Esophagus squamous epithelium (tissue), 4 donors: ENCODE results near the gene GLP1R.

Source experiments
- CTCF ChIP-seq, 6 experiments: fragments of 450-650 bp in 4 of 6; fragments of 200-600 bp in 2 of 6; sonication (generic) in 2 of 6; IDR thresholded peaks; one replicate each; pipeline ENCODE4 v1.5.1; 2016 to 2019; ENCODE audit warnings: antibody characterized with exemption in 6 of 6, mild to moderate bottlenecking in 4 of 6, moderate library complexity in 4 of 6
- POLR2A ChIP-seq, 4 donors: fragments of 450-650 bp; IDR thresholded peaks; one replicate each; pipeline ENCODE4 v1.6.1; 2017; ENCODE audit warnings: antibody characterized with exemption in 4 of 4, mild to moderate bottlenecking in 4 of 4, moderate library complexity in 3 of 4

GRCh38 chr6:39021779-39022178 lies 26.8 kb upstream of the GLP1R start:
- TF ChIP-seq CTCF (IDR thresholded peaks at IDR 0.05) (no peak), POLR2A (IDR thresholded peaks at IDR 0.05) (no peak)
